Left lung (tissue), 10 donors: ENCODE measurements around the gene ANKS1B. TPM values are rescaled to one million over a fixed set of nuclear protein-coding genes. Genes with fewer than 3 reads are reported as not detected.
"Not testable (repeated sequence)": the region's sequence is repeated elsewhere in the genome, so short reads cannot be mapped to it uniquely, and the experiment has no call there.

ENCODE experiments used
- ATAC-seq: fragments of 200-7000 bp; cut with Tn5 transposase; one replicate; pipeline ENCODE4 v1.9.1; 2020; ENCODE audit warnings: moderate library complexity
- DNase-seq, 4 donors: peaks; one replicate each; pipeline ENCODE4 v3.0.0-alpha.2; 2013 to 2020
- H3K27ac ChIP-seq, 2 donors: fragments of 200-600 bp; sonication (generic) in 1 of 2; one replicate each; pipeline versions ENCODE4 v1.5.0 to v1.8.0; 2020 to 2021
- H3K27me3 ChIP-seq, 2 donors: fragments of 200-600 bp; sonication (generic) in 1 of 2; one replicate each; pipeline versions ENCODE4 v1.5.0 to v1.8.0; 2020 to 2021
- H3K36me3 ChIP-seq, 2 donors: fragments of 200-600 bp; sonication (generic) in 1 of 2; one replicate each; pipeline versions ENCODE4 v1.5.0 to v1.8.0; 2020 to 2021
- H3K4me1 ChIP-seq, 2 donors: fragments of 200-600 bp; one replicate each; pipeline ENCODE4 v1.8.0; 2021
- H3K4me3 ChIP-seq, 2 donors: fragments of 200-600 bp; sonication (generic) in 1 of 2; one replicate each; pipeline versions ENCODE4 v1.5.0 to v1.8.0; 2020 to 2021; ENCODE audit warnings: mild to moderate bottlenecking in 1 of 2
- H3K9me3 ChIP-seq, 2 donors: fragments of 200-600 bp; sonication (generic) in 1 of 2; one replicate each; pipeline versions ENCODE4 v1.5.0 to v1.8.0; 2020 to 2021
- intact Hi-C, 2 donors: fragments of 100-400 bp; cut with DNase I; formaldehyde crosslinking; loops; one replicate each; pipeline versions ENCODE4 v1.11.2 to v1.14.2; 2022
- polyA plus RNA-seq, 6 donors: library from polyadenylated mRNA; unstranded; fragments of 120-200 nt; gene quantifications; one replicate each; pipeline ENCODE4 v1.2.1, GENCODE V29; 2013; ENCODE audit not compliant: insufficient read length in 6 of 6
- total RNA-seq, 2 donors: library from RNA; stranded (reverse); fragmentation: NEBNext Ultra II Directional; extraction: Animal tissue kit (Norgen Biotek cat#: 25700); gene quantifications; one replicate each; pipeline ENCODE4 v1.2.1, GENCODE V29; 2021
- TF ChIP-seq, protein P1 (sequence below), 2 donors: fragments of 200-600 bp; sonication (generic) in 1 of 2; IDR thresholded peaks; one replicate each; pipeline versions ENCODE4 v1.5.0 to v1.8.0; 2021; ENCODE audit warnings: antibody characterized with exemption in 2 of 2
- donor health status: DM: no; HTN: yes; CAD: no.
- donor health status: DM: no; HTN: no; CAD: no.

ANKS1B gene
- total and polyA plus RNA-seq, 8 donors = 4.9 to 31.8 (median 14.9) TPM

- no peaks in the 10 kb centered on the region for H3K27me3 ChIP-seq
- H3K36me3 ChIP-seq = no peaks in the 10 kb centered on the region
- peaks cover 0 to 4% of the 10 kb centered on the region in 2 donors for H3K9me3 ChIP-seq
- no peak for DNase-seq
- no peak overlapping the region for H3K4me3 ChIP-seq
- intact Hi-C loops = no loop called here
- no peaks in the 10 kb centered on the region for H3K4me1 ChIP-seq
- no peak for ATAC-seq
- TF ChIP-seq, protein P1, sequence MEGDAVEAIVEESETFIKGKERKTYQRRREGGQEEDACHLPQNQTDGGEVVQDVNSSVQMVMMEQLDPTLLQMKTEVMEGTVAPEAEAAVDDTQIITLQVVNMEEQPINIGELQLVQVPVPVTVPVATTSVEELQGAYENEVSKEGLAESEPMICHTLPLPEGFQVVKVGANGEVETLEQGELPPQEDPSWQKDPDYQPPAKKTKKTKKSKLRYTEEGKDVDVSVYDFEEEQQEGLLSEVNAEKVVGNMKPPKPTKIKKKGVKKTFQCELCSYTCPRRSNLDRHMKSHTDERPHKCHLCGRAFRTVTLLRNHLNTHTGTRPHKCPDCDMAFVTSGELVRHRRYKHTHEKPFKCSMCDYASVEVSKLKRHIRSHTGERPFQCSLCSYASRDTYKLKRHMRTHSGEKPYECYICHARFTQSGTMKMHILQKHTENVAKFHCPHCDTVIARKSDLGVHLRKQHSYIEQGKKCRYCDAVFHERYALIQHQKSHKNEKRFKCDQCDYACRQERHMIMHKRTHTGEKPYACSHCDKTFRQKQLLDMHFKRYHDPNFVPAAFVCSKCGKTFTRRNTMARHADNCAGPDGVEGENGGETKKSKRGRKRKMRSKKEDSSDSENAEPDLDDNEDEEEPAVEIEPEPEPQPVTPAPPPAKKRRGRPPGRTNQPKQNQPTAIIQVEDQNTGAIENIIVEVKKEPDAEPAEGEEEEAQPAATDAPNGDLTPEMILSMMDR (IDR thresholded peaks at IDR 0.05) = no peak
- H3K27ac ChIP-seq = no peak overlapping the region
Observed at GRCh38 chr12:100024974-100025555, 40.3 kb upstream of the ANKS1B start.

- ATAC-seq (no peak), DNase-seq (no peak)
- Histone ChIP-seq H3K9me3 (peaks cover 0 to 7% of the 10 kb centered on the region in 2 donors), H3K4me1 (no peaks in the 10 kb centered on the region), H3K36me3 (no peaks in the 10 kb centered on the region), H3K27ac (no peak overlapping the region), H3K27me3 (no peaks in the 10 kb centered on the region), H3K4me3 (no peak overlapping the region)
- intact Hi-C loops = no loop called here
- TF ChIP-seq, protein P1 (IDR thresholded peaks at IDR 0.05) = no peak
Observed at GRCh38 chr12:100020370-100020769, 35.6 kb upstream of the ANKS1B start.

- H3K4me1 ChIP-seq = no peaks in the 10 kb centered on the region
- intact Hi-C loops = no loop called here
- no peak overlapping the region for H3K27ac ChIP-seq
- TF ChIP-seq, protein P1 (IDR thresholded peaks at IDR 0.05) = no peak
- no peak for ATAC-seq
- no peaks in the 10 kb centered on the region for H3K36me3 ChIP-seq
- DNase-seq = no peak
- H3K27me3 ChIP-seq = no peaks in the 10 kb centered on the region
- no peak overlapping the region for H3K4me3 ChIP-seq
- H3K9me3 ChIP-seq = peaks cover 0 to 7% of the 10 kb centered on the region in 2 donors
Observed at GRCh38 chr12:100017056-100017455, 32.3 kb upstream of the ANKS1B start.

DNA sequence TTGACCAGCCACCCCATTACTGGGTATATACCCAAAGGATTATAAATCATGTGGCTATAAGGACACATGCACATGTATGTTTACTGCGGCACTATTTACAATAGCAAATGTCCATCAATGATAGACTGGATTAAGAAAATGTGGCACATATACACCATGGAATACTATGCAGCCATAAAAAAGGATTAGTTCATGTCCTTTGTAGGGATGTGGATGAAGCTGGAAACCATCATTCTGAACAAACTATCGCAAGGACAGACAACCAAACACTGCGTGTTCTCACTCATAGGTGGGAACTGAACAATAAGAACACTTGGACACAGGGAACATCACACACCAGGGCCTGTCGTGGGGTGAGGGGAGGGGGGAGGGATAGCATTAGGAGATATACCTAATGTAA, 31.6 kb upstream of the ANKS1B start:
- H3K27me3 ChIP-seq, H3K4me1 ChIP-seq, intact Hi-C loops, H3K9me3 ChIP-seq, ATAC-seq, DNase-seq, H3K27ac ChIP-seq, H3K4me3 ChIP-seq, H3K36me3 ChIP-seq: not testable (repeated sequence)

DNA sequence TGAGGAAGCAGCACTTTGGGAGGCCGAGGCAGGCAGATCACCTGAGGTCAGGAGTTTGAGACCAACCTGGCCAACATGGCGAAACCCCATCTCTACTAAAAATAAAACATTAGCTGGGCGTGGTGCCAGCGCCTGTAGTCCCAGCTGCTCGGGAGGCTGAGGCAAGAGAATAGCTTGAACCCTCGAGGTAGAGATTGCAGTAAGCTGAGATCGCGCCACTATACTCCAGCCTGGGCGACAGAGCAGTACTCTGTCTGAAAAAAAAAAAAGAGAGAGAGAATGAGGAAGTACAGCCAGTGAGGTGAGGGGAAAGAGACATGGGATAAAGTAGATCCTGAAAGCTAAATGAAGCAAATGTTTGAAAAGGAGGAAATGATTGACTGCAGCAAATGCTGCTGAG, 21.1 kb upstream of the ANKS1B start:
- DNase-seq, H3K36me3 ChIP-seq, H3K27ac ChIP-seq, H3K27me3 ChIP-seq, H3K9me3 ChIP-seq, H3K4me3 ChIP-seq, ATAC-seq, H3K4me1 ChIP-seq, intact Hi-C loops: not testable (repeated sequence)

- H3K4me3 ChIP-seq = no peak overlapping the region
- intact Hi-C loops = no loop called here
- H3K36me3 ChIP-seq = no peaks in the 10 kb centered on the region
- H3K9me3 ChIP-seq = peaks cover 0 to 16% of the 10 kb centered on the region in 2 donors
- DNase-seq (no peak), ATAC-seq (no peak)
- no peaks in the 10 kb centered on the region for H3K27me3 ChIP-seq
- TF ChIP-seq, protein P1 (IDR thresholded peaks at IDR 0.05) = no peak
- no peak overlapping the region for H3K27ac ChIP-seq
- no peaks in the 10 kb centered on the region for H3K4me1 ChIP-seq
Observed at GRCh38 chr12:99997806-99998205, 13.1 kb upstream of the ANKS1B start.
